Adipocyte (in vitro differentiated cells): ENCODE data around the gene MDFIC.

Experiments used
- DNase-seq: peaks from one replicate; pipeline ENCODE4 v3.0.0-alpha.2; 2015; ENCODE audit warnings: low read depth
- H3K27me3 ChIP-seq: replicated peaks from 2 replicates; pipeline ENCODE4 v1.7.0; 2013; ENCODE audit warnings: mild to moderate bottlenecking, low read length, moderate library complexity; ENCODE audit not compliant: control insufficient read depth, insufficient read depth
- H3K36me3 ChIP-seq: 2 replicates; pipeline ENCODE4 v1.7.0; 2013; ENCODE audit warnings: low read length, mild to moderate bottlenecking, moderate library complexity; ENCODE audit not compliant: control insufficient read depth, insufficient read depth, severe bottlenecking
- H3K4me1 ChIP-seq: 2 replicates; pipeline ENCODE4 v1.7.0; 2013; ENCODE audit warnings: mild to moderate bottlenecking, low read length, moderate library complexity; ENCODE audit not compliant: control insufficient read depth, insufficient read depth
- H3K4me3 ChIP-seq: 2 replicates; pipeline ENCODE4 v1.7.0; 2013; ENCODE audit warnings: mild to moderate bottlenecking, low read length, moderate library complexity
- H3K9ac ChIP-seq: 2 replicates; pipeline ENCODE4 v1.7.0; 2013; ENCODE audit warnings: mild to moderate bottlenecking, low read length, moderate library complexity
- H3K9me3 ChIP-seq: 2 replicates; pipeline ENCODE4 v1.7.0; 2013; ENCODE audit warnings: mild to moderate bottlenecking, low read length, moderate library complexity; ENCODE audit not compliant: control insufficient read depth

MDFIC gene

DNA sequence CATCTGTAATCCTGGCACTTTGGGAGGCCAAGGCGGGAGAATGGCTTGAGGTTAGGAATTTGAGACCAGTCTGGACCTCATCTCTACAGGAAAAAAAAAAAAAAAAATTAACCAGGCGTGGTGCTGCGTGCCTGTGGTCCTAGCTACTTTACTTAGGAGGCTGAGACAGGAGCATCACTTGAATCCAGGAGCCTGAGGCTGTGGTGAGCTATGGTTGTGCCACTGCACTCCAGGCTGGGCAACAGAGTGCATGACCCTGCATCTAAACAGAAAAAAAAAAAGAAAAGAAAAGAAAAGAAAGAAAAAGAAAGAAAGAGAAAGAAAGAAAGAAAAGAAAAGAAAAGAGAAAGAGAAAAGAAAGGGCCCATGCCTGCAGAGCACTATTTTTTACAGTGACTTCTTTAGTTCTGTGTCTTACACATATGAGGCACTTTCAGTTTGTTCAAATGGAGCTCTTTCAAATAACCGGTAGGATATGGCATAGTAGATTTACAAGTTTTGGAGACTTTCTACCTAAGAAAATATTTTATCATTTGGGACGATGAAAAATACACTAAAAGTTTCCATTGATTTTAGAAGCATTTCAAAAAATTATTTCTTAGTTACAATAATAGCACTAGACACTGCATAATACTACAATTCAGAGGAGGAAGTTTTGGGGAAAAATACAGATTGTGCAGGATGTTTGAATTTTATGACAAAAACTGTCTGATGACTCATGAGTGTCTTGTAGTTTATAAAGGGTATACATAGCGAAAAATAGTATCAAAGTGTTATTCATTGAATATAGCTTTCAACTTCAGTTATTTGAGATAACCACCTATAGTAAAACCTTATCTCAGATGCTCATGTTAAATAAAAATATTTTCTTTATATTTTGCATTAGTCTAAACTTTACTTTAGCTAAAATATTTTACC, 75.9 kb downstream of the MDFIC start:
- Histone ChIP-seq H3K27me3 (no peaks in the 10 kb centered on the region), H3K36me3 (peaks cover 37% of the 10 kb centered on the region), H3K9ac (no peak overlapping the region), H3K9me3 (no peaks in the 10 kb centered on the region), H3K4me3 (no peak overlapping the region), H3K4me1 (no peaks in the 10 kb centered on the region)
- DNase-seq, result no peak

DNA sequence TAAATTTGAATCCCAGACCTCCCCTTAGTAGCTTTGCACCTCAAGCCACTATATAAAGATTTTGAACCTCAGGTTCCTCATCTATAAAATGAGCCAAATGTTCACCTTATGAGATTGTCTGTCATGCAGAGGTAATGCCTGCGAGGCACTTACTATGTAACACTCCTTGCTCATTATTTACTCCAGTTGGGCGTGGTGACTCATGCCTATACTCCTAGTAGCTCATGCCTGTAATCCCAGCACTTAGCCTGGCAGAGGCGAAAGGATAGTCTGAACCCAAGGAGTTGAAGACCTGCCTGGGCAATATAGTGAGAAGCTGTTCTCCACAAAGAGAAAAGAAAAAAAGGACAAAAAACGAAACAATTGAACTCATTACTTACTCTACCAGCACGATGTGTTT, 82.2 kb downstream of the MDFIC start:
- peaks cover 45% of the 10 kb centered on the region for H3K36me3 ChIP-seq
- DNase-seq, result no peak
- no peaks in the 10 kb centered on the region for H3K9me3 ChIP-seq
- H3K4me3 ChIP-seq, result no peak overlapping the region
- no peak overlapping the region for H3K9ac ChIP-seq
- H3K27me3 ChIP-seq, result no peaks in the 10 kb centered on the region
- H3K4me1 ChIP-seq, result peaks cover 33% of the 10 kb centered on the region

DNA sequence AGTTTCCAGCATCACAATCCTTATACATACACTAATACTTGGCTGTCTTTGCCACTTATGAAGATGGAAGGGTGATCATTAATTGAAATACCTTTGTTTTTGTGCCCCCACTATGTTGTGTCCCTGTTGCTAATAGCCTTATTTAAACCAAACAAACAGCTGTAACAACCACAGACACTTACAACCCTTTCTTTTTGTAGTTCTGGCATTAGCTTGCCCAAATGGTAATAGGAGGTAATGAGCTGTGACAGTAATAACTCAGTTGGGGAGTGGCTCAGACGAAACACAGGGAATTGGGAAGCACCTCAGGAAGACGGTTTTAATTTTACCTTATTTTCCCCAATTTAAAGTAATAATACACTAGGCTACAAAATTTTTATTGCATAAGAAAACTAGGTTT, 83.4 kb downstream of the MDFIC start:
- Histone ChIP-seq H3K9me3 (no peaks in the 10 kb centered on the region), H3K4me3 (no peak overlapping the region), H3K9ac (no peak overlapping the region), H3K36me3 (peaks cover 39% of the 10 kb centered on the region), H3K4me1 (peaks cover 45% of the 10 kb centered on the region), H3K27me3 (no peaks in the 10 kb centered on the region)
- DNase-seq, result no peak

DNA sequence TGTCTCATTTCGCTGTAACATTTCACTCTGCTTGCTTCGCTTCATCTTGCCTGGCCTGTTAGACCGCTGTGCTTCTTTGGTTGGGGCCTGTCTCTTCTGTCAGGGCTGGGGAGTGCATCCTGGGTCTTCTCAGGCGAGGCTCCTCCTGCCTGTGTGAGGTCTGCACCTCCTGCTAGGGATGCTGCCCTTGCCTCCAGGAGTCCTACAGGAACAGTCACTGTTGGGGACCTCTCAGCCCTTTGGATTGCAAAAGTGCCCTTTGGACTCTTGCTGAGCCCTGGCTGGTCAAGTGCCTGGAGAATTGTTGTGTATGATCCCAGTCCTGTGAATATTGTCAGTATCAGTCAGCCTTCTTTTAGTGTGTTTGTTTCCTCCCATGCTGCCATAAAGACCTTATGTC, 84.1 kb downstream of the MDFIC start:
- H3K36me3 ChIP-seq, result peaks cover 35% of the 10 kb centered on the region
- H3K4me3 ChIP-seq, result no peak overlapping the region
- H3K9ac ChIP-seq, result no peak overlapping the region
- DNase-seq, result no peak
- H3K9me3 ChIP-seq, result no peaks in the 10 kb centered on the region
- no peaks in the 10 kb centered on the region for H3K27me3 ChIP-seq
- peaks cover 52% of the 10 kb centered on the region for H3K4me1 ChIP-seq

- Histone ChIP-seq H3K36me3 (peaks cover 24% of the 10 kb centered on the region), H3K4me3 (peak overlapping the region; percentile 54), H3K4me1 (peaks cover 67% of the 10 kb centered on the region), H3K9ac (peak overlapping the region; percentile 47), H3K27me3 (no peaks in the 10 kb centered on the region), H3K9me3 (no peaks in the 10 kb centered on the region)
- no peak for DNase-seq
Measured at GRCh38 chr7:115007751-115008150, 85.9 kb downstream of the MDFIC start.

DNA sequence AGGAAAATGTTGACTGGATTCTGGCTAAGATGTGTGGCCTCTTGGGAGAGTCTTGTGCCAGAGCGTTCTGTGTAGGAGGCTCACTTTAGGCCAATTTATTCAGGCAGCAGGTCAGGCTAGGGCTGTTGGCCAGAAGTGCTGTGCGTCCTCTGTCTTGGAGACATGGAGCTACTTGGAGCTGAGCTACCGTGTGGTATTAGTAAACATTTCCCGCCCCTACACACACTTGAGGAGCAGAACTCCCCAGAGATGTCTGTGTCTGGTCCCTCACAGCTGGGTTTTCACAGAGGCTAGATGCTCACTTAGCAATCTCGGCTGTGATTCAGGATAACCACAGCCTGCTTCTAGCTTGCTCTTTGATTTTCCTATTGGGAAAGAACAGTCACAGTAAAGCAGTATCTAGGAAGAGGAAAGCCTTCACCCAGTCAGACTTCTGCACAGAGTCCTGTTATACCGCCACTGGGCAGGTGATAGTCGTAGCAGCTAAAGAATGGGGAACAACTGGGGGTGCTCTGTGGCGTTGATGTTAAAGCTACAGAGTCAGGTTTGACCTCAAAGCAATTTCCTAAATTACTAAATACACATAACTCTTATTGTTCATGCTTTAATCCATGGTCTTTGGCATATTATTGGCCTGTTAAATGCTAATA, 86.7 kb downstream of the MDFIC start:
- Histone ChIP-seq H3K27me3 (no peaks in the 10 kb centered on the region), H3K4me3 (peak overlapping the region; percentile 54), H3K9me3 (no peaks in the 10 kb centered on the region), H3K36me3 (peaks cover 16% of the 10 kb centered on the region), H3K9ac (peak overlapping the region; percentile 66), H3K4me1 (peaks cover 70% of the 10 kb centered on the region)
- DNase-seq, result peak; percentile 13

DNA sequence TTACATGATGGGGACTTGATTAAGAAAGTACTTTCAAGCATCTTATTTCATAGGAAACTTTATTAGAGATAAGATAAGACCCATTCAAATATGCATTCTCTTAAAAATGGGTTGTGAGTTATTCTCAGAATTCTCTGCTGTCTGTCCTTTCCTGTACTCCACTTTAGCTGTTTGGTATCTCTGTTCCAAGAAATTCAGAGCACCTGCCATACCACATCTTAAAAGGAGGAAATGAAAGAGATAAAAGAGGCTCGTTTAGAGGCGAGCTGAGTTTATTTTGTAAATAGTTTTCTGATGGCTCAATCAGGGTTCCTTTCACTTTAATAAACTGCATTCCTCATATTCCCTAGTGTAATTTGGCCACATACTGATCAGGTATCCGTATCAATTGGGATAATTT, 87.2 kb downstream of the MDFIC start:
- peak; percentile 36 for DNase-seq

DNA sequence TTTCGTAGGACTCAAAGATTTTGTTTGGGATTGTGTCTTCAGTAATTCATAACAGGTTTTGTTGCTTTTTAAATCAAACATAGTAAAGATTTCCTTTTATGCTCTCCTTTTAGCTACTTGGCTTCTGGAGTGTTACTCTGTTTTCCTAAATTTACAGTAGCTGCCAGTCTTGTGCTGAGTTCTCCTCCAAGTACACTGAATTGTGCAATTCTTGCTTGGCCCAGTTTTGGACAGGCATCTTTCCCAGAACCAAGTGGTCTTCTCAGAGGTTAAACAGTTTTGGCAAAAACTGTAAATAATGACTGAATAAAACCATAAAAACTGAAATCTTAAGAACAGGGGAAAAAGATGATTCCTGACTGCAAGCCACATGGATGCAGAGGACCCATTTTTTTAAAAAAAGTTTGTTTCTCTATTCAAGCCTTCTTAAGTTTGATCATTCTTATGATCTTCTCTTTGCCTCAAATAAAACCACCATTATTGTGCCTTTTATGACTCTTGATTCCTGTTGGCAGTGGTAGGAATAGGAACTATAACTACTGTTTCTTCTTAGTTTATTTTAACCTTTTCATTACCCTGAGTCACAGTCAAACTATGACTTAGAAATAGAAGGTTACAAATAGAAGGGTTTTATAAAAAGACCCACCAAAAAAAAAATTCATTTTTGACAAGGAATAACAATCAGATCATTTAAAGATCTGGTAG, 88.0 kb downstream of the MDFIC start:
- peak; percentile 83 for DNase-seq

More for the DNA sequence above, 87.2 kb downstream of the MDFIC start:
- peaks cover 76% of the 10 kb centered on the region for H3K4me1 ChIP-seq
- H3K9ac ChIP-seq, result peak overlapping the region; percentile 66
- peaks cover 17% of the 10 kb centered on the region for H3K36me3 ChIP-seq
- H3K9me3 ChIP-seq, result no peaks in the 10 kb centered on the region
- H3K27me3 ChIP-seq, result no peaks in the 10 kb centered on the region
- H3K4me3 ChIP-seq, result peak overlapping the region; percentile 54

GRCh38 chr7:115010441-115010820, 88.5 kb downstream of the MDFIC start:
- Histone ChIP-seq H3K4me3 (no peak overlapping the region), H3K9me3 (no peaks in the 10 kb centered on the region), H3K27me3 (no peaks in the 10 kb centered on the region), H3K36me3 (peaks cover 15% of the 10 kb centered on the region), H3K9ac (peak overlapping the region; percentile 67), H3K4me1 (peaks cover 85% of the 10 kb centered on the region)
- no peak for DNase-seq

More for the DNA sequence above, 88.0 kb downstream of the MDFIC start:
- no peaks in the 10 kb centered on the region for H3K9me3 ChIP-seq
- peak overlapping the region; percentile 67 for H3K9ac ChIP-seq
- peaks cover 17% of the 10 kb centered on the region for H3K36me3 ChIP-seq
- H3K4me3 ChIP-seq, result peak overlapping the region; percentile 54
- peaks cover 81% of the 10 kb centered on the region for H3K4me1 ChIP-seq
- no peaks in the 10 kb centered on the region for H3K27me3 ChIP-seq

DNA sequence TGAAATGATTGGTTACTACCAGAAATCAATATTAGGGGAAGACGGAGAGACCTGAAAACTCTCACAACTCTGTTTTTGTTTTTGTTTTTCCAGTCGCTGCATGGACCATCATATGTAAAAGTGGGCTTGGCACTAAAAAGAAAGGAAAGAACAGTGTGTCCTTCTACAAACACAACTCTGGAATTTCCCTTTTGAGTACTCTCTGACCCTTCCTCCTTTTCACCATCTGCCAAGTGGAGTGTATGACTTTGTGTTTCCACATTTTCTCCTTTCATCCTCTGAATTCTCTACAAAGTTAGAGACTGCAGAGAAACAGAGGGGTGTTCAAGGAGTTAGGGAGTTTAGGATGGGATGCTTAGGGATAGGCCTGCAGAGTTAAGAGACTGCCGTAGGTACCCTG, 92.0 kb downstream of the MDFIC start:
- DNase-seq, result no peak
- Histone ChIP-seq H3K27me3 (no peaks in the 10 kb centered on the region), H3K4me3 (no peak overlapping the region), H3K9ac (no peak overlapping the region), H3K4me1 (peaks cover 61% of the 10 kb centered on the region), H3K36me3 (peaks cover 45% of the 10 kb centered on the region), H3K9me3 (no peaks in the 10 kb centered on the region)

GRCh38 chr7:115014794-115015193, 92.9 kb downstream of the MDFIC start:
- no peak for DNase-seq
- H3K36me3 ChIP-seq, result peaks cover 53% of the 10 kb centered on the region
- no peaks in the 10 kb centered on the region for H3K27me3 ChIP-seq
- H3K9ac ChIP-seq, result no peak overlapping the region
- no peaks in the 10 kb centered on the region for H3K9me3 ChIP-seq
- H3K4me1 ChIP-seq, result peaks cover 52% of the 10 kb centered on the region
- H3K4me3 ChIP-seq, result no peak overlapping the region
